ENCODE data around the gene PAN2.

DNA sequence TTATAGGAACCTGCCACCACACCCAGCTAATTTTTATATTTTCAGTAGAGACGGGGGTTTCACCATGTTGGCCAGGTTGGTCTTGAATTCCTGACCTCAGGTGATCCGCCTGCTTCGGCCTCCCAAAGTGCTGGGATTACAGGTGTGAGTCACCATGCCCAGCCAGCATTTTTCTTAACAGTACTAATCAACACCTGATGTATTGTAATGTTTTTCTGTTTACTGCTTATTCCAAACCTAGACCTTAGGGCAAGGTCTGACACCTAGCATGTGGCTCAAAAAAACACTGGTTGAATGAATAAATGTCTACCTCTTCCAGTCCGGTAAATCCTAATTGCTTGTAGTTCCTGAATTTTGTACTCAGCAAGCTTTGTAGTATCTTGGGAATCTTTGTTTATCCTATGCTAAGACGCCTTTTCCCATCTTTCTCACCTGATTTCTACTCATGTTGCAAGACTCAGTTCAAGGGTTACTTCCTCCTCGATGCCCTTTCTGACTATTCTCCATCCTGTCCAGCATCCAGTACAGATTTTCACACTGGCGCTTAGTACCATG lies 2.8 kb downstream of the PAN2 start:
- no peak for TF ChIP-seq POLR2A (IDR thresholded peaks at IDR 0.05; ENCODE audit: low read depth, low read length)
- TF ChIP-seq TAF1 (IDR thresholded peaks at IDR 0.05; ENCODE audit: low read depth, low read length), result no peak
- TF ChIP-seq POLR2AphosphoS5 (IDR thresholded peaks at IDR 0.05; ENCODE audit: low read depth, low read length), result no peak
- TF ChIP-seq SPI1 (IDR thresholded peaks at IDR 0.05; ENCODE audit: low read depth, low read length), result no peak

Data from GM12891 (cell line).